Upper lobe of left lung (tissue), 4 donors: ENCODE results near the gene IFIT1.
"Not testable (repeated sequence)": the region's sequence is repeated elsewhere in the genome, so short reads cannot be mapped to it uniquely, and the experiment has no call there.

Experiments
- CTCF ChIP-seq, 6 experiments: fragments of 450-650 bp in 4 of 6; fragments of 200-600 bp in 2 of 6; sonication (generic) in 2 of 6; IDR thresholded peaks; one replicate each; pipeline ENCODE4 v1.5.1; 2016 to 2019; ENCODE audit warnings: antibody characterized with exemption in 6 of 6
- POLR2A ChIP-seq, 4 donors: fragments of 450-650 bp; IDR thresholded peaks; one replicate each; pipeline ENCODE4 v1.5.1; 2016 to 2017; ENCODE audit warnings: antibody characterized with exemption in 4 of 4, mild to moderate bottlenecking in 2 of 4

- TF ChIP-seq CTCF (IDR thresholded peaks at IDR 0.05) = not testable (repeated sequence)
- peak in 1 of 4 donors; percentile 44 for TF ChIP-seq POLR2A (IDR thresholded peaks at IDR 0.05)
Observed at GRCh38 chr10:89350631-89351315, 41.6 kb upstream of the IFIT1 start.
